AG04450 (cell line): ENCODE results near the gene FOSL2. TPM values are rescaled to one million over a fixed set of nuclear protein-coding genes. Genes with fewer than 3 reads are reported as not detected.

Source experiments
- CTCF ChIA-PET: fragments of 300-600, 350-600 bp; formaldehyde crosslinking; extraction: SDS; loops from one replicate; lab custom pipeline; 2022; ENCODE audit warnings: antibody characterized with exemption, inconsistent platforms; lab: Charles Lee
- POLR2A ChIA-PET: fragments of 350-600 bp; formaldehyde crosslinking; extraction: SDS; loops from one replicate; lab custom pipeline; 2021; ENCODE audit warnings: antibody characterized with exemption, inconsistent platforms; lab: Yijun Ruan, JAX
- DNase-seq: peaks from one replicate; pipeline ENCODE4 v3.0.0-alpha.2; 2011; ENCODE audit warnings: low read depth, low spot score
- H3K27ac ChIP-seq: one replicate; pipeline ENCODE4 v1.5.1; 2012; ENCODE audit warnings: low read depth, low read length, control low read depth
- H3K27me3 ChIP-seq: one replicate; pipeline ENCODE4 v1.6.0; 2012; ENCODE audit warnings: low read length; ENCODE audit not compliant: control insufficient read depth, insufficient read depth
- H3K4me3 ChIP-seq: 2 replicates; pipeline ENCODE4 v1.5.1; 2011; ENCODE audit warnings: mild to moderate bottlenecking, low read depth, low read length, control low read depth
- H3K9me3 ChIP-seq: 2 replicates; pipeline ENCODE4 v1.5.1; 2012; ENCODE audit warnings: low read length; ENCODE audit not compliant: control insufficient read depth, insufficient read depth
- CTCF ChIP-seq: IDR thresholded peaks from 2 replicates; pipeline ENCODE4 v1.5.1; 2011; ENCODE audit warnings: low read depth, low read length, control low read depth, inconsistent platforms
- polyA plus RNA-seq: library from polyadenylated mRNA; depleted of rRNA; stranded (reverse); fragments of >200 nt; gene quantifications from 2 replicates; pipeline ENCODE4 v1.2.3, GENCODE V29; 2011

The FOSL2 gene
- polyA plus RNA-seq, 1 experiment: 45.3 TPM

DNA sequence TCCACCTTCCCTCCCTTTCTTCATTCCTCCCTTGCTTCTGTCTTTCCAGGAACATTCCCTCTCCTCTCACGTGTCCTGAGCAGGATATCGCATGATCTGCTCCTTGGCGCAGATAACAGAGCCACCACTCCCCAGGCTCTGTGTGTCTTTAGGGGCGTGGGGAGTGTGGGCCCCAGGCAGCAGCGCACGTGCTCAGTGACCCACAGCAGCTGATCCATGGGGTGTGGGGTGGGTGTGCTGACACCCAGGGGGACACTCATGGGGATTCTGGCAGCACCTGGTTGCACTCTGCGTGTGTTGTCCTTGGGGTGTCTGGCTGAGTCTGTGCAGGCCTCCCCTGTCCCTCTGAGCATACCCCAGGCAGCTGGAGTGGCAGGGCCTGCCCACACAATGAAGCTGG is 9.9 kb upstream of the FOSL2 start:
- ChIA-PET CTCF (no interaction called here), POLR2A (no interaction called here)
- Histone ChIP-seq H3K9me3 (no peaks in the 10 kb centered on the region; the same call in 1 of the 2 replicates), H3K27me3 (peaks cover 2% of the 10 kb centered on the region), H3K27ac (no peak overlapping the region), H3K4me3 (no peak overlapping the region)
- no peak for DNase-seq
- no peak for TF ChIP-seq CTCF

DNA sequence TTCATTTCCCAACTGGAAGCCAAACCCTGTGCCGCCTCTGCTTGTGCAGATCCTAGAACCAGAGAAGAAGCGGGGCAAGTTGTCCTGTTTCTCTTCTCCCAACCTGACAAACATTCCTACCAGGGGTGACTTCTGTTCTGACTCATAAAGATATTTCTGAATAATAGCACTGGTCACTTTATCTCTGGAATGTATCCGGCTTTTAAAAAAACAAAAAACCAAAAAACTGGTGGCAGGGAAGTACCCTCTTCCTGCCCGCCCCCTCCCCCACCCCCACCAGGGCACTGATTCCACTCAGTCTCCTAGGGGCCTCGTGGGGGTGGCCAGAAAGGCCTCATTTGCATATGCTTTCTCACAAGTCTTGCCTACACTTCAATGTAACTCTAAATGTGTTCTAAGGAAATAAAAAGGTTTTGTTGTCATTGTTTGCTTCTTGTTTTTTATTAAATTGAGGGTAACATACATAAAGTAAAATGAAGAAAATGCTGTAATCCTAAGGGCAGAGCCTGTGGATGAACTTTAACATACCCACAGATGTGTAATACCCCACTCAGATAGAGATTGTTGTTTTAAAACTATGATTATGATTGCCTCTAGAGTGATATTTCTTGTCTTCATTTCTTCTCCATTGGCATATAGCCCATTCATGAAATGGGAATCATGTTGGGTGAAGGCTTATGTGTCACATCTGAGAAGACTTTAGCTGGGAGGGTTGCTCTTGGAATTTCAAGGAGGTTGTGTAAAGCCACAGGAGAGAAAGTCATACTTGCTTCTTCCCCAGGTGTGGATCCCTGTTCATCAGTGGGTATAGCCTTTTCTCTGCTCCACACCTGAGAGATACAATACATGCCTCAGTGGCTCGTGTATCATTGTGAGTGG is 5.3 kb upstream of the FOSL2 start:
- CTCF ChIA-PET: no interaction called here
- TF ChIP-seq CTCF: no peak
- no peaks in the 10 kb centered on the region for H3K27me3 ChIP-seq
- POLR2A ChIA-PET: no interaction called here
- no peak overlapping the region for H3K4me3 ChIP-seq
- H3K9me3 ChIP-seq: no peaks in the 10 kb centered on the region
- no peak for DNase-seq
- H3K27ac ChIP-seq: no peak overlapping the region

DNA sequence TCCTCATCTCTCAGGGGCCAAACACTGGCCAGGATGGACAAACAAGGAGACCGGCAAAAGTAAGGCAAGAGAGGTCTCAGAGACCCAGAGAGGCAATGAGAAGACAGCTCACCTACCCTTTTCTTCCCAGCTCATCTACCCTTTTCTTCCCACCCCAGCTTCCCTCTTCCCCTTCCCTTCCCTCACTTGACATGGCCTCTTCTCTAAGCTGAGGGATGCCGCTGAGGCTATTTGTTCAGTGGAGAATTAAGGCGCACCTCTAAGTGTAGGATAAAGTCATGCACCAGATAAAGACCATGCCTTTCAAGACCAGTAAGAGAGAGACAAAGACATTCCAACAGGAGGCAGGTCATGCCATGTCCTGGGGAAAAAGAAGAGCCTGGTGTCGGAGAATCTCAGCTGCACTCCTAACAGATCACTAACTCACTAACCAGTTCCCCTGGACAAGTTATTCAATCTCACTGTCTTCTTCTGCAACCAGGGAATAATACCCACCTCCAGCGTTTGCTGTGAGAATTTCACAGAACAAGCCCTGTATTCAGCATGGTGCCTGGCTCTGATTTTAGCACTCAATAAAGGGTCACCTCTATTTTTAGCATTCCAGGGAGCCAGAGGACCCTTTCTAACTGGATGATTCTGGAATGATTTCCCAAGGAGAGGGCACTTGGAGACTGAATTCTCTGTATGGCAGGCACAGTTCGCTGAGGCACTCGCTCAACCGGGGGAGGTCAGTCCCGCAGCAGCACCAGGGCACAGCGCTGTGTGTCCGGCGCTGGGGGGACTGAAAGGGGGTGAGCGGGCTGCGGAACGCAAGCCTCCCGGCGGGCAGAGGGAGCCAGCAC is 3.0 kb upstream of the FOSL2 start:
- 0 out of 2 replicates have a peak, but pooled peaks have one; percentile 12 for TF ChIP-seq CTCF
- no peaks in the 10 kb centered on the region for H3K27me3 ChIP-seq
- DNase-seq: no peak
- no peaks in the 10 kb centered on the region; the same call in 1 of the 2 replicates for H3K9me3 ChIP-seq
- POLR2A ChIA-PET: interaction anchor here (0.9 to 2.2 kb wide), 5 partner anchors 31 to 165 kb away, joined by 3 to 20 read pairs (median 4); no protein-coding TSS in a partner anchor
- CTCF ChIA-PET: no interaction called here
- H3K27ac ChIP-seq: peak overlapping the region; percentile 97
- H3K4me3 ChIP-seq: peak overlapping the region; percentile 63

GRCh38 chr2:28390241-28390745 is 2.4 kb upstream of the FOSL2 start:
- no peaks in the 10 kb centered on the region; the same call in 1 of the 2 replicates for H3K9me3 ChIP-seq
- H3K27ac ChIP-seq: peak overlapping the region; percentile 97
- peak overlapping the region; percentile 63 for H3K4me3 ChIP-seq
- peak; percentile 80 for DNase-seq
- CTCF ChIA-PET: no interaction called here
- peak; percentile 12 for TF ChIP-seq CTCF
- POLR2A ChIA-PET: interaction anchor here (0.5 to 2.2 kb wide), 9 partner anchors 48 to 433 kb away, joined by 3 to 20 read pairs (median 5); partner anchors contain the start of gene PPP1CB
- H3K27me3 ChIP-seq: no peaks in the 10 kb centered on the region
